ENCODE results near the gene CLEC2B.

Gene CLEC2B

GRCh38 chr12:9805883-9806282 is 63.3 kb downstream of the CLEC2B start:
- no peak for DNase-seq

Data from stimulated activated CD4-positive, alpha-beta T cell treated with anti-CD3 and anti-CD28 coated beads, Interleukin-2, amount 100 ng/mL, for 24 hours (primary cell).